Subcutaneous abdominal adipose tissue (tissue), 5 donors: Measurements from ENCODE around the gene SPATA1.
"Not testable (repeated sequence)": the region's sequence is repeated elsewhere in the genome, so short reads cannot be mapped to it uniquely, and the experiment has no call there.

Experiments used
- H3K27ac ChIP-seq: one replicate; pipeline ENCODE4 v1.7.0; 2013; ENCODE audit warnings: low read depth, mild to moderate bottlenecking, inconsistent platforms, low read length, moderate library complexity
- H3K27me3 ChIP-seq, 5 donors: one replicate each; pipeline ENCODE4 v1.7.0; 2013; ENCODE audit warnings: low read length in 5 of 5, inconsistent platforms in 1 of 5; ENCODE audit not compliant: control insufficient read depth in 5 of 5, insufficient read depth in 4 of 5
- H3K36me3 ChIP-seq, 5 donors: one replicate each; pipeline ENCODE4 v1.7.0; 2013; ENCODE audit warnings: low read length in 5 of 5; ENCODE audit not compliant: control insufficient read depth in 5 of 5, insufficient read depth in 5 of 5
- H3K4me1 ChIP-seq, 5 donors: one replicate each; pipeline ENCODE4 v1.7.0; 2013; ENCODE audit warnings: low read length in 5 of 5, mild to moderate bottlenecking in 3 of 5, moderate library complexity in 1 of 5; ENCODE audit not compliant: control insufficient read depth in 5 of 5, insufficient read depth in 5 of 5
- H3K4me3 ChIP-seq, 5 donors: one replicate each; pipeline ENCODE4 v1.7.0; 2013; ENCODE audit warnings: low read length in 5 of 5, low read depth in 1 of 5
- H3K9ac ChIP-seq, 5 donors: one replicate each; pipeline ENCODE4 v1.7.0; 2013; ENCODE audit warnings: low read length in 5 of 5, mild to moderate bottlenecking in 4 of 5, moderate library complexity in 3 of 5
- H3K9me3 ChIP-seq, 5 donors: one replicate each; pipeline ENCODE4 v1.7.0; 2013; ENCODE audit warnings: low read length in 5 of 5; ENCODE audit not compliant: control insufficient read depth in 5 of 5
- donor health status: healthy.
- donor health status: healthy.
- donor health status: healthy.
- donor health status: healthy.
- donor health status: healthy.

Gene SPATA1

GRCh38 chr1:84583648-84584047 lies 77.5 kb downstream of the SPATA1 start:
- H3K27me3 ChIP-seq, result no peaks in the 10 kb centered on the region
- H3K4me3 ChIP-seq, result no peak overlapping the region
- peaks cover 0 to 9% (median 0%) of the 10 kb centered on the region in 5 donors for H3K4me1 ChIP-seq
- H3K27ac ChIP-seq, result no peak overlapping the region
- no peaks in the 10 kb centered on the region for H3K36me3 ChIP-seq
- H3K9me3 ChIP-seq, result no peaks in the 10 kb centered on the region
- no peak overlapping the region for H3K9ac ChIP-seq

DNA sequence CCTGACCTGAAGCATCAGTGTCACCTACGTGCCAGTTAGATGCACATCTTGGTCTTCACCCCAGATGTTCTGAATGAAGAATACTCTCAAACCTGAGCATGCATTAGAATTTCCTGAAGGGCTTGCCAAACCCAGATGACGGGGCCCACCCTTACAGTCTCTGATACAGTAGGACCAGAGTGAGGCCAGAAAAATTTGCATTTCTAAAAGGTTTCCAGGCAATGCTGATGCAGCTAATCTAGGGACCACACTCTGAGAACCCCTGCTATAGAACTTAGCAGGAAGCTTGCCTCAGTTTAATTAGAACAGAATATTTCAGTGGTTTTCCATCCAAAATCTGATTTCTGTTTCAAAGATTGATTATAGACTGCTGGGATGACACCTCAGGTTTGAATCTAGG lies 77.9 kb downstream of the SPATA1 start:
- H3K4me1 ChIP-seq, result peaks cover 0 to 9% (median 0%) of the 10 kb centered on the region in 5 donors
- no peak overlapping the region for H3K27ac ChIP-seq
- no peaks in the 10 kb centered on the region for H3K36me3 ChIP-seq
- H3K9ac ChIP-seq, result no peak overlapping the region
- H3K4me3 ChIP-seq, result no peak overlapping the region
- no peaks in the 10 kb centered on the region for H3K27me3 ChIP-seq
- H3K9me3 ChIP-seq, result no peaks in the 10 kb centered on the region

DNA sequence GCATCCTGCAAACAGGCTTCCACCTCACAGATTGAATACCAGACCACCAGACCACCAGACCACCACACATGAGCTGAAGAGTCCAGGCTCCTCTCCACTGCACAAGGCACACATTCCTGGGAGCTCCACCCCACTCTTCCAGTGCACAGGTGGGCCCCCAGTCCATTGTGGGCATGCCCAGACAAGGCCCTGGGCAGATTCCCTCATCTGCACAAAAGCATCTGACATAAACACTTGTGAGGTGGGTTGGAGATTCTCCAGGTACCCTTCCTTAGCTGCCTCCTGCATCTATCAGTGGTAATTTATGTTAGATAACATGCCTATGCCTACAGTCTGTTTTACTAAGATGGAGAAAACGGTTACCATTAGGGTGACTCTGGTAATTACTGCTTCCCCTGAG lies 79.6 kb downstream of the SPATA1 start:
- Histone ChIP-seq H3K36me3 (no peaks in the 10 kb centered on the region), H3K27me3 (no peaks in the 10 kb centered on the region), H3K4me1 (peaks cover 0 to 9% (median 0%) of the 10 kb centered on the region in 5 donors), H3K27ac (no peak overlapping the region), H3K4me3 (no peak overlapping the region), H3K9ac (no peak overlapping the region), H3K9me3 (no peaks in the 10 kb centered on the region)

- Histone ChIP-seq H3K9ac (no peak overlapping the region), H3K4me3 (no peak overlapping the region), H3K4me1 (peaks cover 0 to 9% (median 0%) of the 10 kb centered on the region in 5 donors), H3K27me3 (no peaks in the 10 kb centered on the region), H3K9me3 (no peaks in the 10 kb centered on the region), H3K36me3 (no peaks in the 10 kb centered on the region), H3K27ac (no peak overlapping the region)
These were observed 80.9 kb downstream of the SPATA1 start for GRCh38 chr1:84587099-84587498.

DNA sequence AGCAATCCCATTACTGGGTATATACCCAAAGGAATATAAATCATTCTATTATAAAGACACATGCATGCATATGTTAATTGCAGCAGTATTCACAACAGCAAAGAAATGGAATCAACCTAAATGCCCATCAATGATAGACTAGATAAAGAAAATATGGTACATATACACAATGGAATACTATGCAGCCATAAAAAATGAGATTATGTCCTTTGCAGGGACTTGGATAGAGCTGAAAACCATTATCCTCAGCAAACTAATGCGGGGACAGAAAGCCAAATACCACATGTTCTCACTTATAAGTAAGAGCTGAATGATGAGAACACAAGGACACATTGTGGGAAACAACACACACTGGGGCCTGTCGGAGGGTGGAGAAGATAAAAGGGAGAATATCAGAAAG lies 88.8 kb downstream of the SPATA1 start:
- not testable (repeated sequence) for H3K4me3 ChIP-seq, H3K9me3 ChIP-seq, H3K27ac ChIP-seq

DNA sequence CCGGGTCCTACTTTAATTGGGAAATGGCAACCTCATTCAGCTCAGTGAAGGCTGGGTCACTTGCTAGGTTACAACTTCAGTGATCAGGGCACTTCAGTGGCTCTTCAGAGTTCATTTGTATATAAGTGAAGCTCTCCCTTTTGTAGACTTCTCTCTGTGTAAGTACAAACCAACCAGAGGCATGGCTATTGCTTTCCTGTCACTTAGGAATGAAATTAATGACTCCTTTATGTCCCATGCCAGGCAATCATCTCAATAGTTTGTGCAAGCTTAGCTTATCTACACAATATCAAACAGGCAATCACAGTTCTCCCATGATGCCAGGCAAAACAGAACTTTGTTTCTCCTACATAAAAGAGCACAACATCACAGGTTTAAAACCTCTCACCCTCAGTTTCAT lies 90.8 kb downstream of the SPATA1 start:
- Histone ChIP-seq H3K4me1 (no peaks in the 10 kb centered on the region), H3K27me3 (no peaks in the 10 kb centered on the region), H3K9ac (no peak overlapping the region), H3K27ac (no peak overlapping the region), H3K4me3 (no peak overlapping the region), H3K36me3 (no peaks in the 10 kb centered on the region), H3K9me3 (no peaks in the 10 kb centered on the region)

More for the DNA sequence above, 88.8 kb downstream of the SPATA1 start:
- not testable (repeated sequence) for H3K9ac ChIP-seq, H3K36me3 ChIP-seq, H3K4me1 ChIP-seq, H3K27me3 ChIP-seq

DNA sequence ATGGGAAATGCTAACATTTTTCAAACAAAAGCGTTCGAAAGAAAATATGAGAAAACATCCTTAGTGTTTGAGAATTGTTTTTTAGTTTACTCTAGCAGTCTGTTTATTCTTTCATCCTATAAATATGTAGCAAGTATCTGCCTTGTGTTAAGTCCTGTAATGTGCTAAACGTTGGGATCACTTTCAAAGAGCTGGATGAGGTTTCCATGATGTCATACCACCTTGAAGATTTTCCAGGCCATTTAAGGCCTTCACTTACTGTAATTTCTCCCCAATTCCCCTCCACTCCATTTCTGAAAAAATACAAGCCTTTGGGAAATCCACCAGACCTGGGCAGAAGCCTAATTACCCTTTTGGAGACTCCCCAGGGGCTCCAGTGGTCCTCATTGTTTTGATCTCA lies 92.2 kb downstream of the SPATA1 start:
- H3K4me1 ChIP-seq, result no peaks in the 10 kb centered on the region
- H3K9ac ChIP-seq, result no peak overlapping the region
- no peaks in the 10 kb centered on the region for H3K36me3 ChIP-seq
- no peak overlapping the region for H3K27ac ChIP-seq
- H3K4me3 ChIP-seq, result no peak overlapping the region
- H3K9me3 ChIP-seq, result no peaks in the 10 kb centered on the region
- no peaks in the 10 kb centered on the region for H3K27me3 ChIP-seq

- Histone ChIP-seq H3K27ac (no peak overlapping the region), H3K27me3 (no peaks in the 10 kb centered on the region), H3K4me1 (peaks cover 0 to 2% (median under 1%) of the 10 kb centered on the region in 5 donors), H3K9me3 (no peaks in the 10 kb centered on the region), H3K4me3 (no peak overlapping the region), H3K36me3 (no peaks in the 10 kb centered on the region), H3K9ac (no peak overlapping the region)
These were observed 92.9 kb downstream of the SPATA1 start for GRCh38 chr1:84598846-84599741.

DNA sequence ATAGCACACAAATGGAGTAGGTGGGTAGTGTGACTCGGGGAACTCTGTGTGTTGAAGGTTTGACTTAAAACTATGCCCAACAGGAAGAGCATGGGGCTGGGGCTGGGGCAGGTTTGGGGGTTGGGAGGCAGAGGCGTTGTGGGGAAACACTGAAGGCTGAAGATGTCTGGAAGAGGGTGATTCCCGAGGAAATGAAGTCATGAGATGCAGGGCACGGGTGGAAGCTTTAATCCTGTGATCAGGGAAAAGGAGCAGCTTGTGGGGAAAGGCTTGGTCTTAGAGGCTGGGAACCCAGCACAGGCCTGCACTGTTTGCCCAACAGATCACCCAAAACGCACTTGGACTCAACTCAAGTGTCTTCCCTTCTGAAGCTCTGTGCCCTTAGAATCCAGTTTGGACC lies 94.6 kb downstream of the SPATA1 start:
- H3K9me3 ChIP-seq, result peaks cover 0 to 15% (median 5%) of the 10 kb centered on the region in 5 donors
- no peaks in the 10 kb centered on the region for H3K27me3 ChIP-seq
- H3K4me3 ChIP-seq, result no peak overlapping the region
- H3K9ac ChIP-seq, result no peak overlapping the region
- H3K36me3 ChIP-seq, result no peaks in the 10 kb centered on the region
- H3K4me1 ChIP-seq, result peaks cover 0 to 7% (median 3%) of the 10 kb centered on the region in 5 donors
- H3K27ac ChIP-seq, result no peak overlapping the region

GRCh38 chr1:84603223-84603622 lies 97.0 kb downstream of the SPATA1 start:
- Histone ChIP-seq H3K36me3 (no peaks in the 10 kb centered on the region), H3K27ac (peak overlapping the region; percentile 29), H3K9me3 (peaks cover 0 to 15% (median 8%) of the 10 kb centered on the region in 5 donors), H3K4me1 (peaks cover 0 to 7% (median 3%) of the 10 kb centered on the region in 5 donors), H3K4me3 (no peak overlapping the region), H3K27me3 (no peaks in the 10 kb centered on the region), H3K9ac (no peak overlapping the region)
